HL-60 (cell line): ENCODE results near the gene NRAP.

Experiments
- DNase-seq, 2 experiments: peaks; one replicate each; pipeline ENCODE4 v3.0.0-alpha.2; 2010 to 2020; ENCODE audit warnings: low read depth in 1 of 2, low spot score in 1 of 2
- H3K27ac ChIP-seq: fragments of 250-450 bp; sonication (Bioruptor Pico); replicated peaks from 2 replicates; pipeline ENCODE4 v1.5.1; 2020; ENCODE audit warnings: mild to moderate bottlenecking, moderate library complexity
- H3K27me3 ChIP-seq: fragments of 250-450 bp; sonication (Bioruptor Pico); 2 replicates; pipeline ENCODE4 v1.5.1; 2021; ENCODE audit warnings: mild to moderate bottlenecking, moderate library complexity; ENCODE audit not compliant: insufficient read depth, poor library complexity, severe bottlenecking
- H3K4me3 ChIP-seq: replicated peaks from 2 replicates; pipeline ENCODE4 v1.5.1; 2011; ENCODE audit warnings: mild to moderate bottlenecking, control low read depth, low read length; ENCODE audit not compliant: insufficient read depth
- CTCF ChIP-seq: IDR thresholded peaks from one replicate; pipeline ENCODE4 v1.5.1; 2011; ENCODE audit warnings: low read length, control low read depth, inconsistent platforms; ENCODE audit not compliant: insufficient read depth
- GABPA ChIP-seq: IDR thresholded peaks from 2 replicates; pipeline ENCODE4 v1.6.1; 2012; ENCODE audit warnings: low read depth
- POLR2AphosphoS5 ChIP-seq: IDR thresholded peaks from 2 replicates; pipeline ENCODE4 v1.6.1; 2012; ENCODE audit warnings: low read depth
- REST ChIP-seq: IDR thresholded peaks from 2 replicates; pipeline ENCODE4 v1.6.1; 2012; ENCODE audit warnings: low read depth; ENCODE audit not compliant: insufficient replicate concordance
- SPI1 ChIP-seq: IDR thresholded peaks from 2 replicates; pipeline ENCODE4 v1.6.1; 2012; ENCODE audit warnings: low read depth, mild to moderate bottlenecking, borderline replicate concordance

The NRAP gene

DNA sequence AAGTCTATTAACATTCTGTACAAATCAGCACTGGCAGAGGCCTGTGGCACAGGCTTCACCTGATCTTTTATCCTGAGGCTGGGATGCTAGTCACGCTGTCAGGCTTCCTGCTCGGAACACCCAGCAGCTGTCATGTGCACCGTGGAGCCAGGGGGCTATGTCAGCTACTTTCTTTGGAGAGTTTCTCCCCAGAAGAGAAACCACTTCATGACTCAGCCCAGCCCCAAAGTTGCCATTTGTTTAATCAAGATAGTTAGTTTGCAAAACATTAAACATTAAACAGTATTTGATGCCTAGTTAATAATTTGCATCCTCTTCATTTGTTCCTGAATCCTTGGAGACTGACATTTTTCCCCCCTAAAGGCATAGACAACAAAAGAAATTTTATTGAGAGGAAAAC, 111.1 kb downstream of the NRAP start, which contains the start of gene HABP2:
Gene HABP2 (plus strand): TSS at position 353 of the 400 bp plus-strand sequence. CDS start 69 bp downstream, outside the sequence.
- no peak for TF ChIP-seq REST
- TF ChIP-seq POLR2AphosphoS5: no peak
- TF ChIP-seq SPI1: no peak
- no peak for TF ChIP-seq GABPA
- no peak for TF ChIP-seq CTCF
- Histone ChIP-seq H3K27ac (no peak within 1 kb of the TSS), H3K27me3 (peaks cover 2% of the 10 kb centered on the region), H3K4me3 (no peak within 1 kb of the TSS)
- no peak for DNase-seq

- H3K27me3 ChIP-seq: peaks cover 2% of the 10 kb centered on the region
- no peak for TF ChIP-seq GABPA
- no peak for TF ChIP-seq CTCF
- no peak for TF ChIP-seq REST
- no peak for TF ChIP-seq SPI1
- TF ChIP-seq POLR2AphosphoS5: no peak
- H3K27ac ChIP-seq: no peak overlapping the region
- no peak for DNase-seq
- H3K4me3 ChIP-seq: no peak overlapping the region
Measured at GRCh38 chr10:113552014-113552413, 111.8 kb downstream of the NRAP start.

- H3K27ac ChIP-seq: no peak overlapping the region
Measured at GRCh38 chr10:113550365-113550764, 113.5 kb downstream of the NRAP start.

More at GRCh38 chr10:113550365-113550764, 113.5 kb downstream of the NRAP start:
- no peak for DNase-seq
- no peak overlapping the region for H3K4me3 ChIP-seq
- TF ChIP-seq CTCF: no peak
- TF ChIP-seq SPI1: no peak
- TF ChIP-seq POLR2AphosphoS5: no peak
- no peak for TF ChIP-seq GABPA
- TF ChIP-seq REST: no peak
- no peaks in the 10 kb centered on the region for H3K27me3 ChIP-seq
